DMS153 treated with DMSO at 0.1 percent for 48 hours (cell line): ENCODE data around the gene DPH3.
"Not testable (repeated sequence)": the region's sequence is repeated elsewhere in the genome, so short reads cannot be mapped to it uniquely, and the experiment has no call there.

Experiments used
- DNase-seq: peaks from one replicate; lab custom pipeline; 2025; ENCODE audit not compliant: unreplicated experiment; lab: John Stamatoyannopoulos, UW

Gene DPH3

DNA sequence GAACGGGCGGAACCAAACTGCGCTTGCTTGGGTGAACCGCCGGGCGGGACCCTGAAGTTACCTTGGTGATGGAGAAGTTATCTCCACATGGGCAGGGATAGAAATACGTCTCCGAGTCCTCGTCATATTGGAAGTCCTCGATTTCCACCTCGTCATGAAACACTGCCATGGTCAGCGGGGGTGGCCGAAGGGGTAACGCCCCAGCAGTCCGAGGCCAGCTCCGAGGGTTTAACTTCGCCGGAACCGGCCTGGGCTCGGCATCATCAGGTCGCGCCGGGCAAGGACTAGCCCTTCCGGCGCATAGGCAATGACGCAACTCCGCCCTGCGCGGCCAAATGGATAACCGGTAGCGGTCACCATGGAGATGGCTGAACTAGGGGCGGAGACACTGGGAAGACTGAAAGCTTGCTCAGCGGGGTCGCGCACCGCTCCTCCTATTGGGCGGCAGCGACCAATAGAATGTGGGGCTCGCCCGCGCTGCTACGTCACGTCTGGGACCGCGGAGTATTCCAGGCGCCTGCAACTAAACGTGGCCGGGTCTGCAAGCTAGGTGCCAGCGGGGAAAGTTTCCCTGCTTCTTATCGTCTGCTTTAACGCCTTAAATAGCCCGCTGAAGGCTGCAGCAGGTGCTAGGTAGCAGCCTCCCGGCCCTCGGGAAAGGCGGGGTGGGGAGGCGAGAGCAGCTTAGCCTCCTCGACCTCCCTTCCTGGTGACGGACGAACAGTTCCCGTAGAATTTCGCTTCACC lies at the start of gene DPH3, which contains the start of gene OXNAD1:
Gene DPH3, minus strand, starts transcription at position 236 of the 747 bp plus-strand sequence. Its CDS starts 67 bp downstream, at position 169.
Gene OXNAD1, plus strand, starts transcription at position 505 of the 747 bp plus-strand sequence. CDS start 5,741 bp downstream, outside the sequence.
- peak; percentile 78 for DNase-seq

DNA sequence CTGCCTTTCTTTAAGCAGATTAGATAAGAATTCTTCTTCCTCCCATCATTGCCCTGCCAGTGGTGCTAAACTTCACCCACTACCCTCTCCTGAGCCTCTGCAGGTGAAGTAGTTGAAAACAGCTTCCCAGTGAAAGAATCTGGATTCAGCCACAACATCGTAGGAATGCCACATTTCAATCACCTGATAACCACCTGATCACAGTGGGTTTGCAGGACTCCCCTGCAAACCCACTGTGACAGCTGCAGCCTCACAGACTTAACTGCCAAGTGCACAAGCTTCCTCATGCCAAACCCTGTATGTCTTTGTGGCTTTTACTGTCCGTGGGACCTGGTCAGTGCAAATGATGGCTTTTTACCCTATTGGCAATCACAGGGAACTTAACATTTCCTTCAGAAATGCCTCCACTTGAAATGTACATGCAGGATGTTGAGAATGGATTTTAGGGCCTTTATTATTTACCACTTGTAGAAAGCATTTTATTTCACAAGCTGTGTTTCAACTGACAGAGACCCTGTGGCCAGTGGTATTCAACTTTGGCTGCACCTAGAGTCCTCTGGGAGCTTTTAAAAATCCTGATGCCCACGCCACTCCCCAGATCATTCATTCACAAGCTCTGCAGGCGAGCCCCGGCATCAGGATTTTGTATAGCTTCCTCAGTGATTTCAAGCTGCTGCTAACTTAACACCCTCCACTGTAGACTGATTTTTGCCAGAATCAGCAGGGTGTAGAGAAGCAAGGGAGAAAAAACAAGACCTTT lies 49.3 kb upstream of the DPH3 start:
- DNase-seq, result no peak

DNA sequence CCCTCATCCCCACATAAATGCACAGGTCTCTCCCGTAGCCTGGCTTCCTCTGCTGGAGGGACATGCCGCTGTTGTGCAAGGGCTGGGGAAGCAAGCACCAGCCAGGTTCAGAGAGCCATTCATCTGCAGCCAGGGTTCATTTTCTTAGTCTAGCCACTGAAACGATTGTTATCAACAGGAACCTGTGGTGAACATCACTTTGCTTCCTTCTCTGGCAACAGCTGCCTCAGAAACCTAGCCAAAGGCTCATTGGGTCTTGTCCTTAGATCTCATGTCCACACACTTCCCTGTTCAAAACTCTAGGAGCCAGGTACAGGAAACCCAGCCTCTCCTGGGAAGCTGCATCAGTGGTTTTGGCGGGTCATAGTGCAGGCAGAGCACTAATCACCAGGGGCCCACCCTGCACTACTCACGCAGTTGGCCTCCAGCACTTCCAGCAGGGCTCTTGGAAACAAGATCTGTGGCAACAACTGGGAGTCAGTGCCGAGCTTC lies 47.3 kb upstream of the DPH3 start:
- DNase-seq, result no peak

DNA sequence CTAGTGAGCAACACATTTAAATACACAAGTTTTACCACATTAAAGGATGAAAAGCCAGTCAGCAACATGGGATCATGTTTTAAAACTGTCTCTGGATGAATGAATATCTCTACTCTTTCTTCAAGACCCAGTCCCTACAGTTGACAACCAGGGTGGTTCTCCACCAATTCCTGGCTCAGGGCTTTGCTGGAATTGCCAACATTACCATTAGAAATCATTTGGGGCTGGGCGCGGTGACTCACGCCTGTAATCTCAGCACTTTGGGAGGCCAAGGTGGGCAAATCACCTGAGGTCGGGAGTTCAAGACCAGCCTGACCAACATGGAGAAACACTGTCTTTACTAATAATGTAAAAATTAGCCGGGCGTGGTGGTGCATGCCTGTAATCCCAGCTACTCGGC lies 45.7 kb upstream of the DPH3 start:
- not testable (repeated sequence) for DNase-seq

DNA sequence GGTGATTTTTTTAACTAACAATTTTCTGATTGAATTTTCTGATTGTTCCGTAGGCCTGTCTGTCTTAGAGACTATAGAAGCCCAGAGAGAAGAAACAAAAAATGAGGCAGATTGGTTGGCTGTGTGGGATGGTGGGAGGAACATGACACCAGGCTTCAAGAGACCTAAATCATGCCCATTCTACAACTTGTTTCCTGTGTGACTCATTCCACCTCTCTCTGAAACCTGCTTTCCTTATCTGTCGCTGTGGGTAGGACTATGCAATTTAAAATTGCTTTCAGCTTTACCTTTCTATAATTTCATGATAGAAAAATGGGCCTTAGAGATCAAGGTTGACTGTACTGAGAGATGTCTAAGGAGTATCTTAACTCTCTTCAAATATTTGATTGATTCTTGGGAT lies 44.8 kb upstream of the DPH3 start:
- no peak for DNase-seq

DNA sequence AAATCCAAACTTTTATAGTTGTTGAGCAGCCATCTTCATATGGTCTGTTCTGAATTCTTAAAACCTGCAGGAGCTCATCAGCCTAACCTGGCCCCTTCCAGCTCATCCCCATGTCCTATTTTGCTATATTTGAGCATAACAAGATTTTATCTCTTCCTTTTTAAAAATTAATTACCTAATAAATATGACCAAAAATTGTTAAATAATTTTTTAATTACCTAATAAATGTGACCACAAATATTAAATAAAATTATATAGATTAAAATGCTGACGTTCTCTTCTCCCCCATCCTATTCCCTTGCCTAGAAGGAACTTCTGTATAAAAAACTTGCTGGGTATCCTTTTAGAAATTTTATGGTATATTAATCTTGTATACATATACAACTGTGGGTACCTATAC lies 44.0 kb upstream of the DPH3 start:
- no peak for DNase-seq

DNA sequence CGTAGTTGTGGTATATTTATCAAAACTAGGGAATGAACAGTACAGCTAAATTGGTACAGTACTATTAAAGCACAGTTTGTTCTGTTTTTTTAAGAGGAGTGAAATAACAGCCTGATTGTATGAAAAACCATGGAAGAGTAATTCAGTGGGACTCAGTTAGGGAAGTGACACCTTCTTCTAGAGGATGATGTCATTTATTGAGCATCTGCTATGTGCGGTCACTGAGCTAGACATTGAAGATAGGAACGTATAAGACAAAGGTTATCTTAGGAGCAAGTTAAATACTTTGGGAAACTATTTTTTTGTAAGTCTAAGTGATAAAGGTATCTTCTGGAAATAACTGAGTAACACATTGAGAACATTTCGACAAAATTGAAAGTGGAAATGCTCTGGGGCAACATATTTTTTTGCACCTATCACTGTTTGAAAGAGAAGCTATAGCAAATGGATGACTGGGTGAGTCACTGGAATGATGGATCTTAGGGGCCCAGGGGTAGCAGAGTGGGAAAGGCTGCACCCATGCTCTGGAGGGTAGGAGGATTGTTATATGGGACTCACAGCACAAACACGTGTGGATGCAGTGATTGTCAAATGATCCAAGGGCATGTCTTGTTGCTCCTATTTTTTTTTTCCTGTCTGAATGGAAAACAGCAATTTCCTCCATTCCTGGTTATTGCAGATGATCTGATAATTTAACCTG lies 43.2 kb upstream of the DPH3 start:
- DNase-seq, result no peak

DNA sequence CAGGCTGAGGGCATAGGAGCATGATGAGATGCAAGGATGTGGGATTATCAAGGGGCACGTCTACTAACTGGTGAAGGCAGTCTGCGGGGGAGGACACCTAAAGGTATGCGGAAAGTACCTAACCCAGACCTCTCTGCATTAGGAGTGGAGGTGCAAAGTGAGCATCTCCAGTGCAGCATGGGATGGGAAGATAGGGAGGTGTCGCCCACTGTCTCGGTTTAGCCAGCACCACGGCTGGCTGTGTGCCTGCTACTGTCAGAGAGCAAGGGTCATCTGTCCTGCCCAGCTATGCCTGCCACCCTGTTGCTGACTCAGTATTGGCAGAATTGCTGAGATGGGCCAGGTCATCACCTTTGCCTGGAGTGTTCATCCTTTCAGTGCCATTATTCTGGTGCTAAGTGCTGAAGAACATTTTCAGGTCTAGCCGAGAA lies 40.4 kb upstream of the DPH3 start:
- DNase-seq, result no peak

DNA sequence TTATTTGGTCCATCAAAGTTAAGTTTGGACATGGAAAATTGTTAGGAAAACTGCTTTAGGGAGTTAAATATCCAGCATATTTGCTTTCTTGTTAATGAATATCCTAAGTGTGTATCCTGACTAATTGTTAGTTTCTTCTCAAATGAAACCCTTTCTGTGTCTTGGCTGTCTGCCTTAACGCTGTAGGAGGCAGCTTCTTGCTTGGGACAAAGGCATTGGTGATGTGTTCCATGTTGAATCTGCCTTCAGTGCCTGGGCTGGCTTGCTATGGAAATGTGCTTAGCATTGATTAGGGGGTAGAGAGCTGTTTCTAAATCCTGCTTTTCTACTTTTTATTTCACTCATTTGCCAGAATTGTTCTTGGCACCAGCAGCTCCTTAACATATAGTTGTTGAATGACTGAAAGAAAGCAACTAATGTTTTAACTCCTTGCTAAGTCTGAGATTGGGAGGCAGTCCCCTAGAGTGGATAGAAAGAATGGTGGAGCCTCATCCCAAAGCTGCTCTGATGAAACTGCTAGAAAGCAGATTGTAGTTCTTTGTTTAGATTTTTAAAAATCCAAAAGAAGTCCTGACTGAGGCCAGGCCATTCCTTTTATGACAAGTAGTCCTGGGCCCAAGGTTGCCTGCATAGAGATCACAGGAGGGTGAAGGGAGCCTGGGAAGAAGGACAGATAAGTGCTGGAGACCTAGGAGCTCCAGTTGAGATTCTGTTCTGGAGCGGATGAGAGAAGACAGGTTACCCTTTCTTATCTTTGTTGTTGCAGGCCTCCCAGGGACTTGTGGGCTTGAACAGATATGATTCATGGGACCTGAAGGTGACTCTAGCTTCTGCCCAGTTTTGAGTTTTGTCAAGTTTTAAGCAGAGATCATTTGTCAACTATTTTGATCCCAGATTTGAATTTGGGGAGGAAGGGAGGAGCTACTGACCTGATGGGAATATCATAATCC lies 39.6 kb upstream of the DPH3 start:
- no peak for DNase-seq

DNA sequence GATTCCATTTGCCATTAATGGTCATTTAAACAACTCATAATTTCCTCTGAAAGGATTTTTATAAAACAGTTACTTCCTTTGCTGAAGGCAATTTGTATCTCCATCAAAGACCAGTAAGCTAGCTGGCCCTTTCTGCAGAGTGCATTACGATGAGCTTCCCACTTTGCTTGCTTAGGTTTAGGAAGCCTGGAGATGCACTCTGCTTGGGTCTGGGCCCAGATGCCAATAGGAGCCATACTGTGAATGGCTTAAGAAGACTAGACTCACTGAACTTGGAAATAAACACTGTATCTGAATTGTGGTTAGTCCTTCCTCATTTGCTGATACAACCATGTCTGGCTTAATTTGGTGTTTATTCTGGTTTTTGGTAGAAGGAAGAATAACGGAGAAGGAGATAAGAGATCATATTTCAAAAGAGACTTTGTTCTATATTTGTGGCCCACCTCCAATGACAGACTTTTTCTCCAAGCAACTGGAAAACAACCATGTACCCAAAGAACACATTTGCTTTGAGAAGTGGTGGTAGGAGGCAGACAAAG lies 38.4 kb upstream of the DPH3 start:
- DNase-seq, result no peak

DNA sequence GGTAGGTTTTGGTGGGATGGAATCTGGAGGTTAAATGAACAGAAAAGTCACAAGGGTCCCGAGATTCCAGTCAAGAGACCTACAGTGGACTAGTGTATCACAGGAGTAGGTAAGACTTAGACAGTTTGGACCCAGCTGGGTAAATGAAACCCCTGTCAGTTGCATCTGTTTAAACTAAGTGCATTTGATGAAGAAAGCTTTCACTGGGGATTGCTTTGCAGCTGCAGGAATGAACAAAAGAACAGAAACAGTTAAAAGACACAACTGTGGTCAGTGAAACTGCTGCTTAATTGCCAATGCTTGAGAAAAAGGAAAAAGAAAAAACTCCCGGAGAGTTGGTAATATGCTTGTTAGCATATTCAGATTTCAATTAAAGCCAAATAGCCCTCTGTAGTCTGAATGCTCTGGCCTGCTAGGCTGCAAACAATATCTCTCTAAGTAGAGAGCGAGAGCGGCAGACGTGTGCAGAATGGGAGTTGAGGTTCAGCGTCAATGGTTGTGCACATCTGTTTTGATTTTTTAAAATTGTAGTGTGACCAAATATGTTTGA lies 37.4 kb upstream of the DPH3 start:
- no peak for DNase-seq

DNA sequence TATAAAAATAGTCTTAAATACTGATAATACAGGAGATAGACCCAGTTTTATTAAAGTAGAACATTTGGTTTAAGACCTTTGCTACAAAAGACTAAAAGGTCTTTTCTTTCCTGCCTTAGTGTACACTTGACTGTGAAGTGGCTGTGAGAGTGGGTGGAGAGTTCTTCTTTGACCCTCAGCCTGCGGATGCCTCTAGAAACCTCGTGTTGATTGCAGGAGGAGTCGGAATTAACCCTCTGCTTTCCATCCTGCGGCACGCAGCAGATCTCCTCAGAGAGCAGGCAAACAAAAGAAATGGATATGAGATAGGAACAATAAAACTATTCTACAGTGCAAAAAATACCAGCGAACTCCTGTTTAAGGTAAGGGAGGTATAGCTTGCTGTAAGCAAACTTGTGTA lies 36.8 kb upstream of the DPH3 start:
- no peak for DNase-seq

DNA sequence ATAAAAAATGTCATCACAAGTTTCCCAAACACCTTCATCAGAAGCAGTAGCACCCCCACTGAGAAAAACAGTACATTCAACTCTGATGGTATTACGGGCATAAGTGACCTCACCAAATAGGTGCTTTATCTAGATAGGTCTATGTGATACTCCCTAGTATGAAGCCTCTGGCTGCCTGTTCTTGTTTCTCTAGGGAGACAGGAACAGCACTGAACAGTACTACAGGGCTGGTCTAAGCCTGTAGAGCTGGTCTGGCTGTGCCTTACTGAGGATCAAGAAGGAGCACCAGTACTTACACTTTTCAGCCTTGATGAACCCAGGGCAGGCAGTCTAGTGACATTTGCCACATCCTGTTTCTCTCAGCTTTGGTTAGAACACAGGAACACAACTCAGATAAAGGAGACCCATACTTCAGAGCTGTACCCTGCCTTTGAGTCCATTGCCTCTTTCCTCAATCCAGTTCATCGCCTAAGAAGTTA lies 36.2 kb upstream of the DPH3 start:
- DNase-seq, result no peak

DNA sequence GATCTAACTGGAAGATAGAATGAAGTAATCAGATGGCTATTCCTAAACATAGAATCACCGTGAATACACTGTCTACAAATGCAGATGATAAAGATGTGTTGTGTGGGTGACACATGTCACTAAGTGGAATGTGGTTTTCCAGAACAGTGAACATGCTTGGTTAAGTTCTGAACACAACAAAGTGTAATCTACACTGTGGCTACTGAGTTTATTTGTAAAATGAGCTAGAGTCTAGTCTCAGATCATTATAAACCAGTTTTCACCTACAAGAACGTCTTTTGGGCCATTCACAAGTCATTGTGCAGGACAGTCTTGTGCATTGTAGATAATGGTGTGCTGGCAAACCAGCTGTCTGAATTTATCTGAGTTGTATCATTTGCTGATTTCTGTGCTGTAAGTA lies 35.6 kb upstream of the DPH3 start:
- DNase-seq, result no peak

DNA sequence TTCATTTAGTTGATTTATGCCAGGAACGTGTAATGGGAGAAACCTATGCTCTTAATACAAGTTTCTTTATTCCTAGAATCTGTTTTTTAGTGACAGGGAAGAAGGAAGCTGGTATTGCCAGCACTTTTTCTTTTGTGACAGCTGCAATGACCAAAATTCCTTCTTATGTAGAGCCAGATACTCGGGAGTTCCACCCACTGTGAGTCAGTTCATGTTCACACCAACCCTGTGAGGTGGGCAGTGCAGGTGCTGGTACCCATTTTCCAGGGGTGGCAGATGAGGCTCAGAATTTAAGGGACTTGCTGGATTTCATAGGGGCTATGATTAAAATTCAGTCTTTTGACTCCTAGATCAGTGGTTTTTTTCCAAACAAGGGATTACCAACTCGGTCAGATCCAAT lies 35.0 kb upstream of the DPH3 start:
- no peak for DNase-seq

DNA sequence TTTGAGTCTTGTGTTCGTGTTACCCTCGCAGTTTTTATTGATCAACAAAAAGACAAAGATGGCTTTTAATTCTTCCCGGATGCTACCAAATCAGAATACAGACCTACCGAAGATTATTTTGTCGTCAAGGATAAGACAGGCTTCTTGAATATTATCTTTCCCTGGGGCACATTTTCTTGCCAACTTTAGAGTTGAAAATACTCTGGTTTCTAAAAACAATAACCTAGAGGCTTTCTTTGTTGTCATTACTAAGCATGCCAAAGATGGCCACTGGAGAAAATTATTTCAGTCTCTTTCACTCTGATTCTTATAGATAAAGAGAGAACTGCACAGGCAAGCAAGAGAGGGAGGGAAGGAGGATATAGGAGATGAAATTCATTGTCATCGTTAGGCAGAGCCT lies 34.1 kb upstream of the DPH3 start:
- no peak for DNase-seq

DNA sequence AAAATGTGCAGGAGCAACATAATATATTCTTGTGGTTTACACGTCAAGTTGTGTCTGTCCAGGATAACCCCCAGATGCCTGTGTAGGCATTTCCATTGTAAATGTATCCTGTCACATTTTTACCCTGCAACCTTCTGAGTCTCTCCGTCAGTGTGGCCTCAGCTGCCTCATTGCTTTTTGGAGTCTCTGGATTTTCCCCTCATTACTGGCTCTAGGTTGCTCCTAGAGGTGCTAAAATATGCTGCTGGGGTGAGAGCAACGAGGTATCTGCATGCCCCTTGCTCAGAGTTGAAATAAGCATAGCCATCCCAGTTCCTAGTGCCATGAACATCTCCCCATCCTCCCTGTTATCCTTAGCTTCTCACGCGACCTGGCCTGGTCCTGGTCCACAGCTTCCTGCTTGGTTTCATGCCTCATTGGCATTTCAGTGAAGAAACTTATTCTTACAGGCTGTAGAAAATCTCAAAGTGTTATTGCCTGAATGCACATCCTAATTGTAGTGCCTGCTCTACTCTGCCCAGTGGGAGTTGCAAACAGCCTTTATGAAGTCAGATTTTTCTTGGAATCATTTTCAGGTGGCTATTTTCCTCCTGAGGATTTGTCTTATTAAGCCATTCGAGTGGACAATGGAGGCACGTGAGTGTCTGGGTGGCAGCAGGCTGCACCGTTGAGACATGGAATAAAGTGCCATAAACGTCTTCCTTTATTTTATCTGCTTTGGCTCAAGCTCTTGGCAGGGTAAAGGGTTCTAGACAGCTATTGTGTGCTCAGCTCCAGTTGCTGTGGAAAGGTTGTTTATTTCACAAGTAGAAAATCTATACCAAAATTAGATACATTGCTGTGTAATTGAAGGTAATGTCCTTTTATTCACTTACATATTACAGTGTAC lies 33.5 kb upstream of the DPH3 start:
- DNase-seq, result no peak

DNA sequence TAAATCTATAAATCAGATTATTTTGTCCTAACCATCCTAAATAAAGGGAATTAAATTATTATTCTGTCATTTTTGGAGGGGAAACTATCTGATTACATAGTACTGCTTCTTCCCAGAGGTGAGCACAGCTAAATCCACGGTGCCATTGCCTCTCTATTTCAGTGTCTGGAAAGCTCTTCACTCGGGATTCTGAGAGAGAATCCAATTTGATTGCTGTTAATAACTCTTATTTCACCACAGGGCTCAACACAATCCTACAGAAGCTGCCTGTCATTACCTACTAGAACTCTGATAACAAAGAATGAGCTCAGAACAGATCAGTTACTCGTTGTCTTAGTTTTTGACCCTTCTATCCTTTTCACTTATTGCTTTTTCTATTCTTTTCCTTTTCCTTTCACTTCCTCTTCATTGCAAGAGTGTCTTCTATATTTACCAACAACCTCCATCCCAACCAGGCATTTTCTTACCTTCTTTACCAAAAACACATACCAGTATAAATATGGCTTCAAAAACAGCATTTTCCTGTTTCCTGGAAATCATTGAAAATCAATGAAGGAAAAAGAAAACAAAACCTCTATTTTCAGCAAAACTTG lies 30.7 kb upstream of the DPH3 start:
- no peak for DNase-seq
